H1 (cell line): ENCODE results near the gene MYH13. TPM values are rescaled to one million over a fixed set of nuclear protein-coding genes. Genes with fewer than 3 reads are reported as not detected.

Source experiments
- CTCF ChIA-PET: fragments of 300-600 bp; sonication (Branson Sonifier 250); formaldehyde crosslinking; loops from one replicate; lab custom pipeline; 2021; ENCODE audit not compliant: partially characterized antibody; lab: Charles Lee
- POLR2A ChIA-PET: fragments of 300-600 bp; sonication (Branson Sonifier 250); formaldehyde crosslinking; loops from one replicate; lab custom pipeline; 2021; ENCODE audit warnings: inconsistent platforms; ENCODE audit not compliant: partially characterized antibody; lab: Charles Lee
- DNase-seq, 2 experiments: peaks; one replicate each; pipeline versions ENCODE4 v3.0.0 to v3.0.0-alpha.2; 2010 to 2022; ENCODE audit warnings: low spot score in 2 of 2, low read depth in 1 of 2, mixed read lengths in 1 of 2
- FAIRE-seq: peaks from 2 replicates; lab custom pipeline; 2011; peaks lifted over from hg19 to GRCh38; lab: Jason Lieb, UNC
- H2AFZ ChIP-seq: 2 replicates; pipeline ENCODE4 v1.8.1; 2012; ENCODE audit warnings: low read length, inconsistent platforms
- H2AK5ac ChIP-seq: 2 replicates; pipeline ENCODE4 v1.6.1; 2013; ENCODE audit warnings: low read depth, low read length
- H2BK120ac ChIP-seq: replicated peaks from 2 replicates; pipeline ENCODE3; 2013; ENCODE audit warnings: low read depth, low read length, inconsistent platforms
- H2BK12ac ChIP-seq: 2 replicates; pipeline ENCODE4 v1.6.1; 2013; ENCODE audit warnings: low read depth, low read length
- H2BK15ac ChIP-seq: 2 replicates; pipeline ENCODE4 v1.6.1; 2013; ENCODE audit warnings: low read length
- H2BK20ac ChIP-seq: 2 replicates; pipeline ENCODE4 v1.6.1; 2013; ENCODE audit warnings: low read length
- H2BK5ac ChIP-seq: 2 replicates; pipeline ENCODE4 v1.6.1; 2013; ENCODE audit warnings: low read depth, low read length
- H3K14ac ChIP-seq: 2 replicates; pipeline ENCODE4 v1.6.1; 2013; ENCODE audit warnings: inconsistent platforms; ENCODE audit not compliant: insufficient read length
- H3K18ac ChIP-seq: 2 replicates; pipeline ENCODE4 v1.6.1; 2013; ENCODE audit warnings: low read length; ENCODE audit errors: extremely low read depth
- H3K23ac ChIP-seq: 2 replicates; pipeline ENCODE4 v1.6.1; 2013; ENCODE audit warnings: inconsistent platforms; ENCODE audit not compliant: insufficient read length
- H3K23me2 ChIP-seq: 2 replicates; pipeline ENCODE4 v1.6.1; 2013; ENCODE audit warnings: low read depth, low read length
- H3K27ac ChIP-seq: 2 replicates; pipeline ENCODE4 v1.6.1; 2011; ENCODE audit warnings: low read depth, low read length, inconsistent platforms
- H3K27me3 ChIP-seq, 4 experiments: replicated peaks in 1 of 4; 1 replicate in 1 of 4; 2 replicates in 3 of 4; pipeline versions ENCODE4 v1.6.1 to v1.8.1; 2011 to 2013; ENCODE audit warnings: low read length in 3 of 4, mild to moderate bottlenecking in 3 of 4, inconsistent platforms in 2 of 4, mixed read lengths in 2 of 4, moderate library complexity in 1 of 4; ENCODE audit not compliant: control insufficient read depth in 3 of 4, insufficient read depth in 3 of 4; ENCODE audit errors: extremely low read depth in 1 of 4
- H3K36me3 ChIP-seq, 4 experiments: 2 replicates each; pipeline versions ENCODE4 v1.6.1 to v1.8.1; 2011 to 2013; ENCODE audit warnings: mild to moderate bottlenecking in 4 of 4, low read length in 3 of 4, moderate library complexity in 2 of 4, control low read depth in 1 of 4, inconsistent platforms in 1 of 4; ENCODE audit not compliant: insufficient read depth in 4 of 4, control insufficient read depth in 2 of 4
- H3K4ac ChIP-seq: replicated peaks from 2 replicates; pipeline ENCODE3; 2013; ENCODE audit warnings: low read length, low read depth, mixed read lengths, inconsistent platforms; ENCODE audit not compliant: insufficient read length
- H3K4me1 ChIP-seq, 4 experiments: replicated peaks in 1 of 4; 1 replicate in 1 of 4; 2 replicates in 3 of 4; pipeline versions ENCODE4 v1.6.1 to v1.8.1; 2011 to 2013; ENCODE audit warnings: low read length in 3 of 4, inconsistent platforms in 2 of 4, mixed read lengths in 1 of 4; ENCODE audit not compliant: insufficient read depth in 4 of 4, control insufficient read depth in 3 of 4
- H3K4me2 ChIP-seq, 2 experiments: 2 replicates each; pipeline versions ENCODE4 v1.6.1 to v1.8.1; 2011 to 2013; ENCODE audit warnings: low read depth in 2 of 2, low read length in 2 of 2, control low read depth in 1 of 2, inconsistent platforms in 1 of 2, mild to moderate bottlenecking in 1 of 2; ENCODE audit not compliant: insufficient read depth in 1 of 2
- H3K4me3 ChIP-seq, 4 experiments: fragments of 200-600, 300-600 bp in 1 of 4; sonication (generic), shearing (Covaris generic), sonication (Bioruptor Twin) in 1 of 4; 2 replicates each; pipeline versions ENCODE4 v1.5.1 to v1.8.1; 2011 to 2016; ENCODE audit warnings: low read length in 4 of 4, low read depth in 3 of 4, control low read depth in 2 of 4, inconsistent platforms in 2 of 4, mild to moderate bottlenecking in 2 of 4, mixed read lengths in 1 of 4, moderate library complexity in 1 of 4; ENCODE audit not compliant: insufficient read depth in 2 of 4; ENCODE audit errors: extremely low read depth in 1 of 4
- H3K56ac ChIP-seq: replicated peaks from 2 replicates; pipeline ENCODE3; 2013; ENCODE audit warnings: low read depth, mild to moderate bottlenecking, mixed read lengths, low read length, inconsistent platforms; ENCODE audit not compliant: insufficient read length
- H3K79me1 ChIP-seq: 2 replicates; pipeline ENCODE4 v1.6.1; 2013; ENCODE audit warnings: low read depth, low read length, control low read depth
- H3K79me2 ChIP-seq, 2 experiments: 2 replicates each; pipeline versions ENCODE4 v1.6.1 to v1.8.1; 2012 to 2013; ENCODE audit warnings: low read length in 2 of 2, mild to moderate bottlenecking in 2 of 2, inconsistent platforms in 1 of 2; ENCODE audit not compliant: insufficient read depth in 2 of 2, control insufficient read depth in 1 of 2
- H3K9ac ChIP-seq, 4 experiments: replicated peaks in 1 of 4; 1 replicate in 1 of 4; 2 replicates in 3 of 4; pipeline versions ENCODE4 v1.6.1 to v1.8.1; 2011 to 2013; ENCODE audit warnings: low read depth in 3 of 4, low read length in 3 of 4, control low read depth in 2 of 4, mild to moderate bottlenecking in 2 of 4, moderate library complexity in 2 of 4, inconsistent platforms in 1 of 4; ENCODE audit errors: extremely low read depth in 1 of 4
- H3K9me3 ChIP-seq, 2 experiments: 2 replicates each; pipeline versions ENCODE4 v1.6.1 to v1.8.1; 2012 to 2013; ENCODE audit warnings: mild to moderate bottlenecking in 2 of 2, moderate library complexity in 2 of 2, control low read depth in 1 of 2, inconsistent platforms in 1 of 2, low read depth in 1 of 2, low read length in 1 of 2, mixed read lengths in 1 of 2; ENCODE audit not compliant: insufficient read depth in 2 of 2
- H4K20me1 ChIP-seq, 2 experiments: replicated peaks in 1 of 2; 2 replicates each; pipeline versions ENCODE3 to v1.8.1; 2011 to 2013; ENCODE audit warnings: inconsistent platforms in 2 of 2, low read length in 2 of 2, mild to moderate bottlenecking in 1 of 2; ENCODE audit not compliant: insufficient read depth in 2 of 2, control insufficient read depth in 1 of 2
- H4K5ac ChIP-seq: 2 replicates; pipeline ENCODE4 v1.6.1; 2013; ENCODE audit warnings: low read length, low read depth, mixed read lengths, inconsistent platforms; ENCODE audit not compliant: insufficient read length
- H4K8ac ChIP-seq: 2 replicates; pipeline ENCODE4 v1.8.0; 2013; ENCODE audit warnings: mild to moderate bottlenecking, moderate library complexity, low read length, inconsistent platforms; ENCODE audit not compliant: insufficient read depth; ENCODE audit errors: extremely low read depth
- H4K91ac ChIP-seq: replicated peaks from 2 replicates; pipeline ENCODE3; 2013; ENCODE audit warnings: low read length, mixed read lengths, inconsistent platforms; ENCODE audit not compliant: insufficient read length
- BRCA1 ChIP-seq: IDR thresholded peaks from 2 replicates; pipeline ENCODE4 v1.6.1; 2012; ENCODE audit warnings: low read depth, low read length, improper control_type of control experiment
- CHD2 ChIP-seq: IDR thresholded peaks from 2 replicates; pipeline ENCODE4 v1.6.1; 2012; ENCODE audit warnings: low read length, improper control_type of control experiment
- CTBP2 ChIP-seq: IDR thresholded peaks from 2 replicates; pipeline ENCODE4 v1.7.0; 2011; ENCODE audit warnings: borderline replicate concordance, mild to moderate bottlenecking, moderate library complexity, mixed read lengths, low read length; ENCODE audit not compliant: insufficient read depth, insufficient read length
- CTCF ChIP-seq, 3 experiments: IDR thresholded peaks; 1 replicate in 2 of 3; 2 replicates in 1 of 3; pipeline versions ENCODE4 v1.5.1 to v1.6.1; 2011; ENCODE audit warnings: low read length in 3 of 3, mild to moderate bottlenecking in 3 of 3, inconsistent platforms in 2 of 3, low read depth in 1 of 3, moderate library complexity in 1 of 3; ENCODE audit not compliant: insufficient read depth in 1 of 3; ENCODE audit errors: control extremely low read depth in 1 of 3
- EZH2 ChIP-seq: fragments of 200-600 bp; sonication (generic); IDR thresholded peaks from 2 replicates; pipeline ENCODE4 v1.7.1; 2012; ENCODE audit warnings: low read depth, mild to moderate bottlenecking, moderate library complexity, low read length, inconsistent platforms; ENCODE audit not compliant: severe bottlenecking
- POU5F1 ChIP-seq: IDR thresholded peaks from 2 replicates; pipeline ENCODE4 v1.6.1; 2011; ENCODE audit warnings: low read depth, mild to moderate bottlenecking, low read length, moderate library complexity
- RAD21 ChIP-seq, 2 experiments: IDR thresholded peaks in 1 of 2; conservative IDR thresholded peaks in 1 of 2; 2 replicates each; pipeline ENCODE4 v1.6.1; 2011; ENCODE audit warnings: low read depth in 2 of 2, low read length in 2 of 2, improper control_type of control experiment in 1 of 2, inconsistent platforms in 1 of 2, mild to moderate bottlenecking in 1 of 2, moderate library complexity in 1 of 2
- RBBP5 ChIP-seq: IDR thresholded peaks from 2 replicates; pipeline ENCODE4 v1.7.1; 2012; ENCODE audit warnings: low read depth, mild to moderate bottlenecking, inconsistent platforms, low read length, moderate library complexity, borderline replicate concordance
- RXRA ChIP-seq: IDR thresholded peaks from 2 replicates; pipeline ENCODE4 v1.6.1; 2011; ENCODE audit warnings: low read depth, mild to moderate bottlenecking, low read length, moderate library complexity; ENCODE audit not compliant: insufficient read depth
- SP2 ChIP-seq: IDR thresholded peaks from 2 replicates; pipeline ENCODE4 v1.6.1; 2012; ENCODE audit warnings: mild to moderate bottlenecking, low read length, inconsistent platforms
- WGBS, 2 experiments: shearing (Covaris generic) in 1 of 2; methylation state at CpG; one replicate each; pipeline versions ENCODE4 v1.1.6 to v1.1.7; 2013 to 2015; ENCODE audit warnings: low lambda C conversion rate in 2 of 2, mixed read lengths in 2 of 2, inconsistent platforms in 1 of 2, low coverage in 1 of 2, missing lambda C conversion rate in 1 of 2; ENCODE audit not compliant: insufficient replicate concordance in 2 of 2, insufficient coverage in 1 of 2, insufficient read length in 1 of 2; ENCODE audit errors: extremely low coverage in 1 of 2, missing lambda C conversion rate in 1 of 2; 5-methylcytosine and 5-hydroxymethylcytosine counted together
- polyA plus RNA-seq, 7 experiments: library from polyadenylated mRNA; depleted of rRNA in 3 of 7; stranded (reverse) in 5 of 7; unstranded in 2 of 7; fragments of >200 nt in 5 of 7; fragments of 200-250 nt in 2 of 7; gene quantifications; 1 replicate in 5 of 7; 2 replicates in 1 of 7; 4 replicates in 1 of 7; pipeline versions ENCODE4 v1.2.1 to v1.2.3, GENCODE V29; 2011 to 2013; ENCODE audit warnings: missing spikeins in 2 of 7, mixed read lengths in 2 of 7
- total RNA-seq: library from RNA; stranded (reverse); fragmentation: NEBNext Ultra II Directional; extraction: Animal tissue kit (Norgen Biotek cat#: 25700); gene quantifications from 2 replicates; pipeline ENCODE4 v1.2.1, GENCODE V29; 2021

The MYH13 gene
- total and polyA plus RNA-seq, 2 of the 8 experiments (the other 6 are each of a cell fraction or from before 2014, with no cell fraction given) = not detected

- Histone ChIP-seq H2AFZ (no peak overlapping the region), H4K8ac (no peak overlapping the region), H4K20me1 (no peaks in the 10 kb centered on the region), H3K27me3 (peaks cover 0 to 3% (median 0%) of the 10 kb centered on the region in 4 experiments; a peak in 1 of 7 replicates), H4K91ac (no peak overlapping the region), H4K5ac (no peak overlapping the region), H2AK5ac (no peak overlapping the region), H3K56ac (no peak overlapping the region), H3K23ac (no peak overlapping the region), H2BK12ac (no peak overlapping the region), H3K36me3 (no peaks in the 10 kb centered on the region), H3K9ac (no peak overlapping the region), H3K9me3 (no peaks in the 10 kb centered on the region), H3K18ac (no peak overlapping the region), H3K27ac (no peak overlapping the region), H3K4ac (no peak overlapping the region), H3K79me1 (no peaks in the 10 kb centered on the region), H2BK20ac (no peak overlapping the region), H2BK120ac (no peak overlapping the region), H3K4me3 (no peak overlapping the region), H3K23me2 (no peaks in the 10 kb centered on the region), H2BK15ac (no peak overlapping the region), H3K14ac (no peak overlapping the region), H3K4me1 (no peaks in the 10 kb centered on the region), H2BK5ac (no peak overlapping the region), H3K4me2 (no peak overlapping the region), H3K79me2 (no peaks in the 10 kb centered on the region)
- WGBS, 2 experiments = 96% methylated on average over 7 of the region's 7 CpGs; no CpG with 5 or more reads in 1 of the 2 experiments
- DNase-seq (no peak), FAIRE-seq (no peak)
- CTCF ChIA-PET = interaction anchor here (1.3 kb wide), 1 partner anchor 20 kb away, joined by 4 read pairs; no protein-coding TSS in a partner anchor
- POLR2A ChIA-PET = no interaction called here
- TF ChIP-seq SP2 (no peak), CTCF (IDR thresholded peaks at IDR 0.05; ENCODE audit: control extremely low read depth in 1 of 3, insufficient read depth in 1 of 3, low read depth in 1 of 3, low read length in 3 of 3) (no peak), RBBP5 (no peak), EZH2 (no peak), POU5F1 (no peak), CTBP2 (no peak), RXRA (no peak), RAD21 (IDR thresholded peaks at IDR 0.05 in 1 of 2, conservative IDR thresholded peaks at IDR 0.05 in 1 of 2; ENCODE audit: low read depth in 2 of 2, low read length in 2 of 2) (no peak), CHD2 (no peak), BRCA1 (no peak)
Measured at GRCh38 chr17:10370016-10370608, 2.7 kb downstream of the MYH13 start.
